Activated CD8-positive, alpha-beta memory T cell treated with anti-CD3 and anti-CD28 coated beads, Interleukin-2, amount 50 U/mL, for 24 hours (primary cell): ENCODE measurements around the gene ARMC8.

Source experiments
- DNase-seq: peaks from one replicate; pipeline ENCODE4 v3.0.0-alpha.2; 2020; ENCODE audit errors: extremely low read depth

ARMC8 gene

DNA sequence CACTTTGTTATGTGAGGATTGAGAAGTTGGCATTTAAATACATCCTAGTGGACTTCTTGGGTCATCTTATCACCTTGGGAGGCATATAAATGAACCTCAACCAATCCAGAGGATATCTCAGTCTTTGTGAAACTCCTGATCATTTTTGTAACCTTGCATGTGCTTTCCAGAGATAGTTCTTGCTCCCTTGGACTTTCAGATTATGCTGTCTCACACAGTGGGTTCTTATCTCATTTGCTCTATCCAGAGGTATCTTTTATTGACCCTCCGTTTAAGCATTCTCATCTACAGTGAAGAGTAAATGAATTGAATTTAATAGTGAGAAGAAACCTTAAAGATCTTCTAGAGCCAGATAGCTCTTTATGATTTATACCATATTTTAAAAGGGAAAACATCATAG, 10.4 kb downstream of the ARMC8 start:
- DNase-seq, result no peak

DNA sequence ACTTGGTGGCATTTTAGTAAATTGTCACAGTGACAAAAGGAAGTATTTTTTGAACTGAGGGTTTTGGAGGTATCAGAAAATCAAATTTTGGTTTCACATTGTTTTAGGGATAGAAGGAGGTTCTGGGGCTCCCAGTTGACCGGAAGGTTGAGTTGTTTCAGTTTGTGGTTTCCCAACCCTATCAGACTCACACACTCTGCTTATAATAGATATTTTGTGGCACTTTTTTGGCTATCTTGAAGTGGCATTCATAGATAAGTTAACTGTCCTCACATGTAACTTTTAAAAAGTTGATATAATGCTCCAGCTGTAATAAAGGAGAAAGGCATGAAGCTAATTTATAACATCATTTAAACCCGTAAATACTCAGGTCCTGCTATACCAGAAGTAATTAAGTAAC, 12.8 kb downstream of the ARMC8 start:
- no peak for DNase-seq

DNA sequence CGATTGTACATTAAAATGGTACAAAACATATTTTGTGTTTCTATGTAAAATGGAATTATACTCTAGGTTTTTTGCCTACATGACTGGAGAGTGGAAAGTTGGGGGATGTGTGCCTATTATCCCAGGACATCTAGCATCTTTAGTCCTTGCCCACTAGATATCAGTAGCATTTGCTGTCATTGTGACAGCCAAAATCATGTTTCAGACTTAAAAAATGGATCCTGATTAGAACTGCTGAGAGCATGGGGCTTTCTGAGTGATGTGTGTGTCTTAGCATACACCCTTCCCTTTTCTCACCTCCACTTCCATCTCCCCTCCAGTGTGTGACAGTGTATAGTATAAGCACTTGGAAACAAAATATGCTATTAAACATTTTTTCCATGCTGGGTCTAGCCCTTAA, 13.3 kb downstream of the ARMC8 start:
- no peak for DNase-seq

DNA sequence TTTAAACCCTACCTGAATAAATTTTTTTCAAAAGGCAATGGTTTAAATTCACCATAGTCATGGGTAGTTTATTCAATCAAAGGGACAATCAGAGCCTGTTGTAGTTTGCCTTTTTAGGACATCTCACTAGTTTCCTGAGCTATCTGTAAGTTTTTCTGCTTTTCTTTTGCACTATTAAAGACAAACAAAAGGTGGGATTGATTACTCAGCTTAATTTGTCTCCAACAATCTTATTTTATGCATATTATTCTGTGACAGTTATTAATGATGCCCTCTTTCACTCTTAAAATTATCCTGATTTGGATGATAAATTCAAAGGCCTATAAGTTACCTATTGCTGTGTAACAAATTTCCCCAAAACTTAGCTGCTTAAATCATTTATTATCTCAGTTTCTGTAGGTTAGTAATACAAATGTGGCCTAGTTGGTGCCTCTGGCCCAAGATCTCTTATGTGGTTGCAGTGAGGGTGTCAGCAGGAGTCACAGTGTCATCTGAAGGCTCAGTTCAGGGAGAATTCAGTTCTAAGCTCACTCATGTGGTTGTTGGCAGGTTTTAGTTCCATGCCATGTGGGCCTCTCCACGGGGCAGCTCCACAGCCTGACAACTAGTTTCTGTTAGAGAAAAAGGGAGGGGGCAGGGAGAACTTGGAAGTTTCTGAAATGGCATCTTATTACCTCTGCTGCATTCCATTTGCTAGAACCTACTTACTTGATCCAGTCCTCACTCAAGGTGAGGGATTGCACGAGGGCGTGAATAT, 16.0 kb downstream of the ARMC8 start:
- DNase-seq, result no peak

DNA sequence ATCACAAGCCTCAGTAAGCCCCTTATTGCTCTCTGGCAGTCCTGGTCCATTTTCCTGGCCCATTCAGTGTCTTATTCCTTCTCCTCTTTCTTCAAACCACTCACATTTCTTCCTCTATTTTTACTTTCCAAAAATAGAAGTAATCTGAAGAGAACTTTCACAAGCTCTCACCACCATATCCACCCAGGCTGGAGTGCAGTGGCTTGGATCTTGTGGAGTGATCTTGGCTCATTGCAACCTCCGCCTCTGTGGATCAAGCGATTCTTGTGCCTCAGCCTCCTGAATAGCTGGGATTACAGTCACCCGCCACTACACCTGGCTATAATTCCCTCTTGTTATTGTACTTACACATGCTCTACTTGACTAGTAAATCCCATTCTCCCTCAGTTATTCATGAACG, 16.8 kb downstream of the ARMC8 start:
- DNase-seq, result no peak

DNA sequence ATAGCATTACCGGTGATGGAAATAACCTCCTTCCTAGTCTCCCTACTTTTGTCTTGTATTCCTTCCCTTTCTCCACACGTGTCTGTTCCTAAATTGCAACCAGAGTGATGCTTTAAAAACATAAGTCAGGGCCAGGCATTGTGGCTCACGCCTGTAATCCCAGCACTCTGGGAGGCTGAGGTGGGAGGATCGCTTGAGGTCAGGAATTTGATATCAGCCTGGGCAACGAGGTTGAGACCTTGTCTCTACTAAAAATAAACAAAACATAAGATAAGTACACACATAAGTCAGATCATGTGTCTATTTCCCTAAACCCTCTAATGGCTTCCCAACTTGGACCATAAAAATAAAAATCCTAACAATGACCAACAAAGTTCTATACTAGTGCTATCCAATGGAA, 18.4 kb downstream of the ARMC8 start:
- DNase-seq, result no peak

DNA sequence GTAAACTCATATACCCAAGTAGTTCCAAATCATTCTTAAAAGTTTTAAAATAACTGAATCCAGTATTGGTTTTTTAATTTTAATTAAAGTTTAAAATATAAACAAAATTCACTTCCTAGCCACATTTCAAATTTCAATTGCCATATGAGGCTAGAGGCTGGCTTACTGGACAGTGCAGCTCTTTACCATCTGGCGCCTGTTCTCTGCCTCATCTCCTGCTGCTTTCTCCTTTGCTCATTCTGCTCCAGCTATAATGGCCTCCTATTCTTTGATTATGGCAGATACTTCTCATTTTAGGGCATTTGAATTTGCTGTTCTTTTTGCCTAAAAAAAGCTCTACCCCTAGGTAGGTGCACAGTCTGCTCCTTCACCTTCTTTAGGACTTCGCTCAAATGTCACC, 19.1 kb downstream of the ARMC8 start:
- no peak for DNase-seq

DNA sequence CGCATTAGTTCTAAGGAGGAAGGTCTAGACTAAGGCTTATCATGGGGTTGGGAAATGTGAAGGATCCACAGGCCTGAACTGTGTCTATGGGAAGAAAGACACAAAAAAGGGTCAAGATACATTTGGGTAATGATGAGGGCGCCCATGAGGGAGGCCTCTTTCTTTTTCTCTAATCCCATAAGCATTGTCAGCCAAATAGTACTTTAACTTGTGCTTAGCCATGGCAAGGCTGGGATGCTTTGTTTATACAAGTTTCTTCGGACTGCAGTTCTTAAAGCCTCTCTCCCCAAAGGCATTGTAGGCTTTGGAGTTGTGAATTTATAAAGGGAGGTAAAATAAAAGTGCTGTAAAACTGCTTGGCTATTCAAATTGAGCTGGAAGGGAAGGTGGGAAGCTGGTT, 23.4 kb downstream of the ARMC8 start:
- DNase-seq, result no peak

DNA sequence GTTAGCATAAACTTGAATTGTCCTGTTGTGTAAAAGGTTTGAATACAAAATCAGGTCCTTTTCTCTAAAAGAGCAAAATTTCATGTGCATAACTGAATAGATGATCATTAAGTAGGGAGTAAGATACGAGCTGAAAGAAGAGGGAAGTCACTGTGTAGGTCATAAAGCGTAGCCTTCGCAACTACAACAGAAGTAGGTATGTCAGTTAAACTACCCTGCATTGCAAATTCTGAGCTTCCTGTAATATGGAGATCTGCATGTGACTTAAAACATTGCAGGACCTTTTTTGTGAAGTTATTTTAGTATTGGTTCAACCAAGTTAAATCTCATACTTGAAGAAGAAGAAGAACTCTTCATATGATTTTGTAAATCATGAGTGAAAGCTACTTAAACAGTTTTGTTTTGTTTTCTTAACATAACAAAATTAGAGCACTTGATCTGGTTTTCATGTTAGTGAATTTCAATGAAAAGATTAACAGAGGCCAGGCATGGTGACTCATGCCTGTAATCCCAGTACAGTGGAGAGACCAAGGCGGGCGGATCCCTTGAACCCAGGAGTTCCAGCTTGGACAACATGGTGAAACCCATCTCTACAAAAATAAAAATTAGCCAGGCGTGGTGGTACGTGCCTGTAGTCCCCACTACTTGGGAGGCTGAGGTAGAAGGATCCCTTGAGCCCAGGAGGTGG, 26.4 kb downstream of the ARMC8 start:
- no peak for DNase-seq

DNA sequence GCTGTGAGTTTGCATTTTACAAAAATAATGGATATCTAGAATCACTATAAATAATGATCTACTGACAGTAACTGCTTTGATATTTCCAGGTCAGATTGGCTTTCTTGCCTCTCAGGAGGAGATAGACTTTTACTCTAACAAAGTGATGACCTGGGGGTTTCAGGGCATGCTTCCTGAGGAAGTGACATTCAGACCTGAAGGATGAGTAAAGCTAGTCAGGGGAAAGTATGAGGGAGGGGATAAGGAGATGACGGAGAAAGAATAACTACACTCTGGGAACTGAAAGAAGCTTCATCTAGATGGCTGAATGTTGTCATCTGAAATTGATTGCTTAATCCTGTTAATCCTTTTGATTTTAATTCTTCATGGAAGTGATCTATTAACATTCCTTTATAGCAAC, 32.2 kb downstream of the ARMC8 start:
- no peak for DNase-seq

DNA sequence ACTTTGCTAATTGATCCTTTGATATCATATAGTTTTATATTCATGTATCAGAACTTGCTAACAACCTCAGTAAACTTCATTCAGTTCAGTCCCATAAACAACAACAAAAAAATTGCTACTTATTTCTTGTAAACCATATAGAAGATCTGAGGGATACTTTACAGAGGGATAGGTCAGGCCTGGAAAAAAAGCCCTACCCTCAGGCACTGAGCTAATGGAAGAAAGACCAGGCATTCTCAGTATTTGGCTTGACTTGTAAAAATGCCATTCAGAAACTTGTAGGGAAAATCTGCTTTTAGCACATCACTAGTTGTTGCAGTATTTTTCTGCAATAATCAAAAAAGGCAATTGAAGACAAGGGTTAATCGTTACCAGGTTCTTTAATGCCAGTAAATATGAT, 33.1 kb downstream of the ARMC8 start:
- DNase-seq, result no peak

DNA sequence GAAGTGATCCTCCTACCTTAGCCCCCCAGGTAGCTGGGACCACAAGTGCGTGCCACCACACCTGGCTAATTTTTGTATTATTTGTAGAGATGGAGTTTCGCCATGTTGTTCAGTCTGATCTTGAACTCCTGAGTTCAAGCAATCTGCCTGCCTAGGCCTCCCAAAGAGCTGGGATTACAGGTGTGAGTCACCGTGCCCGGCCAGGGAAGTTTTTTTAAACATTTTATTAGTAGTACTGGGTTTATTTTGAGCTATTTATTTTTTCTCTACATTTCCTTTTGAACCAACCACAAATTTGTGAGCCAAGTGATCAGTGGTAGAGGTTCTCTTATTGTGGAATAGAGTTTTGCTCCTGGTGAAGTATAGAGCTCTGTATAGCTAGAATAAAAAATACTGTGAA, 33.7 kb downstream of the ARMC8 start:
- no peak for DNase-seq

DNA sequence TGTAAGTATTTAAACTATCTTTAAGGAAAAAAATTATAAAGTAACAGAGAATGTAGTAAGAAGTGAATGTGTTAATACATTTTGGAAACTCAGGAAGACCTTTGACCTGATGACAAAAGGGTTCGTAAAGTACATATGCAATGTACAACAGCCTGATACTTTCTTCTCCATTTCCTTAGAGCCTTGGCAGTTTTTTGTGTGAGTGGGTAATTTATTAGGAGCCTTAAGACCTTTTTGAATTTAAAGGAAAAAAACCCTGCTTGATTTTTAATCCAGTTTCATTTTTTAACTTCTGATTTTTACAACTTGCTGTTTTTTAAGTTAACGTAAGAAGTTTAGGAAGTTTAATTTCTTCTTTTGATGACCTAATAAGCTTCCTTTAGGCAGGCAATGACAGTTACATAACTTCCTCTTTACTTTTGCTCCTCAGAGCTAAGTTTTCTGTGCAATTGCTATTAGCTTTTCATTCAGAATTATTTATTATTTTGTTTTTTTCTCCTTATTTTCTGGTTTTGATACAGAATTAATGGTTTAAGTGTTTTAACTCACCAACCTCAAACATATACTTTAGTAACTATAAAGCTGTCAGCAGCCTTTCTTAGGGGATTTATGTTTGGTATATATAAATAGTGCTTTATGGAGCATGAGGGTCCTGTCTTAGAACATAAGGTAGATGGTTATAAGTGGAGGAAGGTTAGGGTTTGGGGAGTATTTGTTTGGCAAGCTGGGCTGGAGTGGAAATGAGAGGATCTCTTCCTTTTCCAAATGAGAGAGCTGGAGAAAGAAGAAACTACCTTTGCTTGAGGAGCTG, 35.2 kb downstream of the ARMC8 start:
- DNase-seq, result no peak

DNA sequence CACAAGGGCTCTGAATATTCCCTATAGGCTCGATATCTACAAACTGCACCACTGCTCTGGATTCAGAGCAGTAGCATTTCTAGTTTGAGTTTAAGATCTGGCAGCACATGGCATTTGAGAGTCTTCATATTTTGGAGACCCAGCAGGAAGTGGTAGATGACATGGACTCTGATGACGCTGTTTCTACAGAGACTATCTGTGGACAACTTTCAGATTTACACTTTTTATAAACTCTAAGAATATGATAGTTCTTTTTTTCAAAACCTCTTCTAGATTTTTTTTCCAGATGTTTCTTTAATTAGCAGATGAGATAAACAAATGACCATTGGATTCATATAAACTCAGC, 35.8 kb downstream of the ARMC8 start:
- no peak for DNase-seq

DNA sequence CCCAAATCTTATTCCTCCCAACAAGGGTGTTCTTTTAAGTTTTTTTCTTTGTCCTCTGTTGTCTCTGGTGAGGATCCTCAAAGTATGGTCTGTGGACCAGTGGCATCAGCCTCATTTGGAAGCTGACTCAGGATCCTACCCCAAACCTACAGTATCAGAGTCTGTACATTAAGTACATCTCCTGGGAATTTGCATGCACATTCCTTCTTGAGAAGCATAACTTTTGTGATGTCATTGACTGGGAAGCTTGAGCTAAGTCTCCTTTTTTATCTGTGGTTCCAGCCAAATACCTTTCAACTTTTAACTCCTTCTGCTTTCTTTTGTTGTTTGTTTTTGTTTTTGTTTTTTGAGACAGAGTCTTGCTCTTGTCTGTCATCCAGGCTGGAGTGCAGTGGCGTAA, 40.5 kb downstream of the ARMC8 start:
- no peak for DNase-seq

DNA sequence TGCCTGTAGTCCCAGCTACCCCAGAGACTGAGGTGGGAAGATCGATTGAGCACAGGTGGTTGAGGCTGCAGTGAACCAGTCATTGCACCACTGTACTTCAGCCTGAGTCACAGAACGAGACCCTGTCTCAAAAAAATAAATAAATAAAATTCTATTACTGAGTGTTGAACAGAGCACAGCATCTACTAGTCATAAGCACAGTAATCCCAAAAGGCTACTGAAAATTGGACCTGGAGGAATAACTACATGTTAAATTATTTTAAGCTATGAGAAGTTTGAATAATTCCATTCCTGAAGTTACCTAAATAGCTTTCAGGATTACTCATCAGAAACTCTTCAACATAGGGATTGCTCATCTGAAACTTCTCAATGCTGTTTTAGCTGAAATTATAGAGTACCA, 43.4 kb downstream of the ARMC8 start:
- DNase-seq, result no peak

DNA sequence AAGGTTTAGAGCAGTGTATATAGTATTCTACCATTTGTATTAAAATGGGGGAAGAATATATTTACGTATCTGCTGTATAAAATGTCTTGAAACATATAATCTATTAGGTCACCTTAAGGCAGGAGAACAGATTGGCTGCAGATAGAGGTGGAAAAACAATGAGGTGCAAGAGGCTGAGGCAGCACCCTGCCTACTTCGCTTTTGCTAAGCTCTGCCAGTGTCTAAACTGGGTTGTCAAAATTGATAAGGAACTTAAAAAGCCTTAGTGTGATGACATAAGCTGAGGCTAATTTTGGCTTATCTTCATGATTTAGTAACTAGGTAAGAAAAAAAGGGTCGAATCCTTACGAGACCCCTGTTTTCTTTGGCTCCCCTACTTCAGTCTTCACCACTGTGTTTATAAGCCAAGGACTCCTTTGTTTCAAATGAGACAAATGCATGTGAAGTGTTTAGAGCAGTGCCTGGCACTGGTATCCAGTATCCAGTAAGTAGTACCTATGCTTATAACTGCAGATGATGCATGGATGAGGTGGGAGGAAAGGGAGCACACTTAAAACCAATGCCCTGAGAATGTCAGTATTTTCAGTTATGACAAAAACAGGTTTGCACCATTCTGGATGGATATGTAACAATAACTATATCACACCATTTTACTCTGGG, 45.7 kb downstream of the ARMC8 start:
- no peak for DNase-seq

DNA sequence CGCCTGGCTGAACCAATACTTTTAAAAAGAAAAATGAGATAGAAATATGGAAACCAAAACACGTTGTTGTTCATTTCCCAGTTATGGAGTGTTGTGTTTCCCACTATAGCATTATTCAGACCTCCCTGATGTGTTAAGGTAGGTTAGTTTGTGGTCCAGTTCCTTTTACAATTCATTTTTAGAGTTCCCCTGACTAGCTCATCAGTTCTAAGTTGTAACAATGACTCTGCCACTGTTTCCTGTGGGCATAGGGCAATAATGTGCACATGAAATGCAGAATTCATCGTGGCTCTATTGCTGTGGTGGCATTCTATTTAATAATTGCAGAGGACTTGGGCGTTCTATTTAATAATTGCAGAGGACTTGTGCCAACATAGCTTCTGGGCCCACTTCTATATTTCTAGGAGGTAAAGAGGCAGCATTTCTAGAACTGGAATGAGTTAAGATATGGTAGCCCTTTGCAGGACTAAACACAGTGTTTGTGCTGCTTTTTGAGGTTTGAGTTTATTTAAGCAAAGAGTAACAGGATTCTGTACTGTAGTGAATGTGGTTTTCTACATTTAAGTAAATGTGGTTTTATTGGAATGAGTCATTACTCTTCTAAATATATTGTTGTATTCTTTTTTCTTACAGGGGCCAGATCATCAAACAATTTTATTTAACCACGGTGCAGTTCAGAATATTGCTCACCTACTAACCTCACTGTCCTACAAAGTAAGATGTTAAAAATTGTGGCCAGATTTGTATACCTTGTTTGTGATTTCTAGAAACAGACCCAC, 47.5 kb downstream of the ARMC8 start:
- no peak for DNase-seq

DNA sequence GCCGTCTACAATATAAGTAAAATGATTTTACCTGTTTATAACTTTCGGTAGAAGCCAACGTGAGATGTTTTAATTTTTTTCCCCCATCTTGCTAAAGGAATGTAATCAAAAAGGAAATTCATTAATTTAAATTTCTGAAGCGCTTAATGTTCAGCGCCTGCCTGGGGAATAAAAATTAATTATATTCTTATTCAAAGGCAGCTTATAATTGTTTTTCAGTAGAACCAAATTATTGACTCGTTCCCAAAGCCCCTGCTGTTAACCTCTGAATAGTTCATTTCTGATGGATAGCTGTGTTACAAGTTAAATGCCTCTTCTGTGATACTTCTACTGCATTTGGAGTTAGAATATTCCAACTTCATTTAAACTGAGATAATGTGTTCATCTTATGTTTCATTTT, 51.6 kb downstream of the ARMC8 start:
- DNase-seq, result no peak

DNA sequence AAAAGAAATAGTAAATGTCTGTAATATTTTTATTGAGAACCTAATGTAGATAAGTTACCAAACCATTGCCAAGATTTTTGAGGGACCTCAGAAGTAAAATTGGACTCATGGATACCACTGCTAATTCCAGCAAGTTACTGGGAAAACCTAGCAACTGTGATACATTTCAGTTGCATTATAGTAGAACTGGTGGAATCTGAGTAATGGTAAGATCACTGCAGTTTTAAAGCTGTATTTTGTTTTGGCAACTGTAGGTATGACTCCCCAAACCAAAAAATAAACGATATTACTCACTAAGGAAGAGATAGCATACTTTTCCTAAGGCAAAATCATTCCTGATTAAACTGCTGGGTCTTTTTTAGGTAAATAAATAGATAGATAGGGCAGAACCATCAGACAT, 54.0 kb downstream of the ARMC8 start:
- DNase-seq, result no peak

DNA sequence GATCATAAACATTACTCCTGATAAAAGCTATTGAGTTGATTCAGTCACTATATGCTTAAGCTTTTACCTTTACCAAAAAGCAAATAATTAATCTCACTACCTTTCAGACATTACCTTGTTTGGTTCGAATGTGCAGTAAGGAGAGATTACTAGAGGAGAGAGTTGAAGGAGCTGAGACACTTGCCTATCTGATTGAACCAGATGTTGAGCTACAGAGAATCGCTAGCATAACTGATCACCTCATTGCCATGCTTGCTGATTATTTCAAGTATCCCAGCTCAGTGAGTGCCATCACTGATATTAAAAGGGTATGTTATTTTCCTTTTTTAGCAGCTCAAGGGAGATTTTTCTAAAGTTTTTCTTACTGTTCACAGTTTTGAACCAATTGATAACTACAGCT, 54.6 kb downstream of the ARMC8 start:
- DNase-seq, result no peak

DNA sequence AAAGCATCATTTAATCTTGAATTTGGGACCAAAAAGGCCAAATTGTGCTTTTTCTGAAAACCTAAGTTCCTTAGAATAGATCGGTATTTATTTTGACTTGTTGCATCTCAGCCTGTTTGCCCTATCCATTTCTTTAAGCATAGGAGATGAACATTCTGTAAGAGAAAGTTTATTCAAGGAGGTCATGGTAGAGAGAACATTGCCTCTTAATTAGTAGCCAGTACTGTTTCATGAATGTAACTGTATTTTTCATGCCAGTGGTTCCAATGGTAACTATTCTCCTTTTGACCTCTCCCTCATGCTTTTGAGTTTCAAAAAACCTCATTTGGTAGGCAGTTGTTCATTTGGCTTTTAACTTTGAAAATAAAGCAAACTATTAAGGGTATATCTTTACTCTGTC, 55.4 kb downstream of the ARMC8 start:
- no peak for DNase-seq
